HepG2 (cell line): ENCODE measurements around the gene PMM2. TPM values are rescaled to one million over a fixed set of nuclear protein-coding genes. Genes with fewer than 3 reads are reported as not detected.

ENCODE experiments used
- AGO1 ChIP-seq: fragments of 200-400 bp; formaldehyde crosslinking; IDR thresholded peaks from 2 replicates; pipeline ENCODE4 v1.6.1; 2017; ENCODE audit warnings: mild to moderate bottlenecking, low read depth, low read length, moderate library complexity; ENCODE audit not compliant: poor library complexity, severe bottlenecking
- AGO2 ChIP-seq: fragments of 200-400 bp; formaldehyde crosslinking; optimal IDR thresholded peaks from 2 replicates; pipeline ENCODE3; 2017; ENCODE audit warnings: mild to moderate bottlenecking, low read depth, low read length, moderate library complexity
- DBP ChIP-seq: sonication (generic); formaldehyde crosslinking; IDR thresholded peaks from 2 replicates; pipeline ENCODE4 v1.4.0; 2020; ENCODE audit warnings: missing genetic modification reagents; ENCODE audit errors: not compliant biosample characterization
- GPBP1L1 ChIP-seq: sonication (generic); formaldehyde crosslinking; IDR thresholded peaks from 2 replicates; pipeline ENCODE4 v1.5.0; 2020; ENCODE audit warnings: mild to moderate bottlenecking, missing genetic modification reagents
- HNRNPLL ChIP-seq: fragments of 200-400 bp; formaldehyde crosslinking; IDR thresholded peaks from 2 replicates; pipeline ENCODE4 v1.6.1; 2017; ENCODE audit warnings: mild to moderate bottlenecking, low read depth, low read length; ENCODE audit not compliant: poor library complexity, severe bottlenecking
- MEF2D ChIP-seq: sonication (generic); formaldehyde crosslinking; IDR thresholded peaks from 2 replicates; pipeline ENCODE4 v1.5.1; 2020; ENCODE audit warnings: mild to moderate bottlenecking, missing genetic modification reagents
- MTA1 ChIP-seq: sonication (generic); formaldehyde crosslinking; IDR thresholded peaks from 2 replicates; pipeline ENCODE4 v1.4.0; 2020; ENCODE audit warnings: missing genetic modification reagents, mild to moderate bottlenecking, borderline replicate concordance
- PHF21A ChIP-seq: sonication (generic); formaldehyde crosslinking; IDR thresholded peaks from 2 replicates; pipeline ENCODE4 v1.5.0; 2020; ENCODE audit warnings: mild to moderate bottlenecking, missing genetic modification reagents
- POLR2G ChIP-seq: fragments of 200-400 bp; formaldehyde crosslinking; IDR thresholded peaks from 2 replicates; pipeline ENCODE4 v1.6.1; 2018; ENCODE audit warnings: mild to moderate bottlenecking, low read depth, low read length, moderate library complexity
- TFE3 ChIP-seq: IDR thresholded peaks from 2 replicates; pipeline ENCODE4 v1.6.1; 2016
- ZNF256 ChIP-seq: sonication (generic); formaldehyde crosslinking; conservative IDR thresholded peaks from 2 replicates; pipeline ENCODE4 v1.4.0; 2020; ENCODE audit warnings: missing genetic modification reagents
- ZNF296 ChIP-seq: sonication (generic); formaldehyde crosslinking; conservative IDR thresholded peaks from 2 replicates; pipeline ENCODE4 v1.5.0; 2020; ENCODE audit warnings: mild to moderate bottlenecking, missing genetic modification reagents
- ZNF431 ChIP-seq: sonication (generic); formaldehyde crosslinking; IDR thresholded peaks from 2 replicates; pipeline ENCODE4 v1.9.0; 2022; ENCODE audit warnings: missing genetic modification reagents, low read depth, mild to moderate bottlenecking, borderline replicate concordance
- ZNF484 ChIP-seq: sonication (generic); formaldehyde crosslinking; IDR thresholded peaks from 2 replicates; pipeline ENCODE4 v1.5.1; 2020; ENCODE audit warnings: mild to moderate bottlenecking, low read depth, missing genetic modification reagents, borderline replicate concordance
- ZNF512B ChIP-seq: sonication (generic); formaldehyde crosslinking; IDR thresholded peaks from 2 replicates; pipeline ENCODE4 v1.5.1; 2020; ENCODE audit warnings: missing genetic modification reagents, mild to moderate bottlenecking, borderline replicate concordance
- ZNF547 ChIP-seq: sonication (generic); formaldehyde crosslinking; IDR thresholded peaks from 2 replicates; pipeline ENCODE4 v1.5.1; 2020; ENCODE audit warnings: mild to moderate bottlenecking, missing genetic modification reagents
- ZNF777 ChIP-seq: sonication (generic); formaldehyde crosslinking; IDR thresholded peaks from 2 replicates; pipeline ENCODE4 v1.4.0; 2020; ENCODE audit warnings: missing genetic modification reagents
- polyA plus RNA-seq, 8 experiments: library from polyadenylated mRNA; depleted of rRNA in 3 of 8; stranded (reverse) in 7 of 8; unstranded in 1 of 8; fragments of >200 nt; fragmentation: Illumina TruSeq in 4 of 8; extraction: Trizol in 4 of 8; gene quantifications; 2 replicates each; pipeline versions ENCODE4 v1.2.1 to v1.2.3, GENCODE V29; 2011 to 2016; ENCODE audit warnings: low read depth in 4 of 8, missing spikeins in 1 of 8, mixed read lengths in 1 of 8; ENCODE audit not compliant: insufficient read depth in 1 of 8
- total RNA-seq, 5 experiments: library from RNA; depleted of rRNA; stranded (reverse); fragments of >200 nt; fragmentation: Illumina TruSeq; extraction: Trizol; gene quantifications; 2 replicates each; pipeline ENCODE4 v1.2.3, GENCODE V29; 2016; ENCODE audit warnings: low read depth in 1 of 5
- TF ChIP-seq, protein P1 (sequence below): sonication (generic); formaldehyde crosslinking; IDR thresholded peaks from 2 replicates; pipeline ENCODE4 v1.4.0; 2020; ENCODE audit warnings: missing genetic modification reagents

Gene PMM2
- total and polyA plus RNA-seq, 2 of the 13 experiments (the other 11 are each of a cell fraction or from before 2014, with no cell fraction given): 52.2 to 93.7 TPM

GRCh38 chr16:8855051-8855786 is 57.6 kb downstream of the PMM2 start (continued):
- TF ChIP-seq POLR2G: peak; percentile 57; the same call in 1 of the 2 replicates
- TF ChIP-seq ZNF547: 0 out of 2 replicates have a peak, but pooled peaks have one; percentile 40
- TF ChIP-seq, protein P1, sequence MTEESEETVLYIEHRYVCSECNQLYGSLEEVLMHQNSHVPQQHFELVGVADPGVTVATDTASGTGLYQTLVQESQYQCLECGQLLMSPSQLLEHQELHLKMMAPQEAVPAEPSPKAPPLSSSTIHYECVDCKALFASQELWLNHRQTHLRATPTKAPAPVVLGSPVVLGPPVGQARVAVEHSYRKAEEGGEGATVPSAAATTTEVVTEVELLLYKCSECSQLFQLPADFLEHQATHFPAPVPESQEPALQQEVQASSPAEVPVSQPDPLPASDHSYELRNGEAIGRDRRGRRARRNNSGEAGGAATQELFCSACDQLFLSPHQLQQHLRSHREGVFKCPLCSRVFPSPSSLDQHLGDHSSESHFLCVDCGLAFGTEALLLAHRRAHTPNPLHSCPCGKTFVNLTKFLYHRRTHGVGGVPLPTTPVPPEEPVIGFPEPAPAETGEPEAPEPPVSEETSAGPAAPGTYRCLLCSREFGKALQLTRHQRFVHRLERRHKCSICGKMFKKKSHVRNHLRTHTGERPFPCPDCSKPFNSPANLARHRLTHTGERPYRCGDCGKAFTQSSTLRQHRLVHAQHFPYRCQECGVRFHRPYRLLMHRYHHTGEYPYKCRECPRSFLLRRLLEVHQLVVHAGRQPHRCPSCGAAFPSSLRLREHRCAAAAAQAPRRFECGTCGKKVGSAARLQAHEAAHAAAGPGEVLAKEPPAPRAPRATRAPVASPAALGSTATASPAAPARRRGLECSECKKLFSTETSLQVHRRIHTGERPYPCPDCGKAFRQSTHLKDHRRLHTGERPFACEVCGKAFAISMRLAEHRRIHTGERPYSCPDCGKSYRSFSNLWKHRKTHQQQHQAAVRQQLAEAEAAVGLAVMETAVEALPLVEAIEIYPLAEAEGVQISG: 0 out of 2 replicates have a peak, but pooled peaks have one; percentile 13
- 0 out of 2 replicates have a peak, but pooled peaks have one; percentile 46 for TF ChIP-seq MEF2D (CRISPR knock-in tag)
- TF ChIP-seq DBP: peak; percentile 67
- TF ChIP-seq AGO2: peak; percentile 67
- 0 out of 2 replicates have a peak, but pooled peaks have one; percentile 94 for TF ChIP-seq GPBP1L1
- 0 out of 2 replicates have a peak, but pooled peaks have one; percentile 38 for TF ChIP-seq ZNF256 (CRISPR knock-in tag)
- TF ChIP-seq ZNF512B (CRISPR knock-in tag): 0 out of 2 replicates have a peak, but pooled peaks have one; percentile 34
- 0 out of 2 replicates have a peak, but pooled peaks have one; percentile 24 for TF ChIP-seq TFE3
- TF ChIP-seq ZNF431 (CRISPR knock-in tag): peak; percentile 68; the same call in 1 of the 2 replicates
- TF ChIP-seq ZNF296 (CRISPR knock-in tag): 0 out of 2 replicates have a peak, but pooled peaks have one; percentile 66
- TF ChIP-seq ZNF777 (CRISPR knock-in tag): 0 out of 2 replicates have a peak, but pooled peaks have one; percentile 29
- no peak for TF ChIP-seq ZNF484 (CRISPR knock-in tag)
- TF ChIP-seq HNRNPLL: no peak
- TF ChIP-seq MTA1 (CRISPR knock-in tag): 0 out of 2 replicates have a peak, but pooled peaks have one; percentile 56
- peak; percentile 59 for TF ChIP-seq AGO1
- peak; percentile 60 for TF ChIP-seq PHF21A (CRISPR knock-in tag)
